Testis (tissue), 3 donors: ENCODE measurements around the gene RNF224. TPM values are rescaled to one million over a fixed set of nuclear protein-coding genes. Genes with fewer than 3 reads are reported as not detected.

Experiments
- DNase-seq: peaks from one replicate; pipeline ENCODE4 v3.0.0-alpha.2; 2019
- H3K27ac ChIP-seq, 2 donors: fragments of 200-600 bp; sonication (generic); one replicate each; pipeline ENCODE4 v1.5.1; 2019
- H3K27me3 ChIP-seq: fragments of 200-600 bp; sonication (generic); one replicate; pipeline ENCODE4 v1.5.1; 2019
- H3K36me3 ChIP-seq: fragments of 200-600 bp; sonication (generic); one replicate; pipeline ENCODE4 v1.5.1; 2017; ENCODE audit warnings: low read depth; ENCODE audit errors: missing control alignments
- H3K4me1 ChIP-seq: fragments of 200-600 bp; sonication (generic); one replicate; pipeline ENCODE4 v1.5.1; 2019
- H3K4me3 ChIP-seq, 2 donors: fragments of 200-600 bp; sonication (generic); one replicate each; pipeline ENCODE4 v1.5.1; 2017 to 2019
- H3K9me3 ChIP-seq: fragments of 200-600 bp; sonication (generic); one replicate; pipeline ENCODE4 v1.5.1; 2017
- CTCF ChIP-seq, 3 experiments: fragments of 450-650 bp in 2 of 3; fragments of 200-600 bp in 1 of 3; sonication (generic) in 1 of 3; IDR thresholded peaks; one replicate each; pipeline ENCODE4 v1.5.1; 2016 to 2019; ENCODE audit warnings: antibody characterized with exemption in 3 of 3, mild to moderate bottlenecking in 2 of 3, moderate library complexity in 1 of 3
- POLR2A ChIP-seq: fragments of 450-650 bp; IDR thresholded peaks from one replicate; pipeline ENCODE4 v1.6.1; 2017; ENCODE audit warnings: antibody characterized with exemption, mild to moderate bottlenecking, moderate library complexity
- WGBS, 2 donors: methylation state at CpG; one replicate each; pipeline ENCODE4 v1.1.5; 2018; 5-methylcytosine and 5-hydroxymethylcytosine counted together
- intact Hi-C: fragments of 100-400 bp; cut with DNase I; formaldehyde crosslinking; loops from one replicate; pipeline ENCODE4 v1.15.1; 2023; ENCODE audit warnings: low total_unique reads
- polyA plus RNA-seq: library from polyadenylated mRNA; stranded (reverse); fragments of 350-450 nt; fragmentation: Illumina TruSeq; extraction: RNeasy Lipid Tissue Mini Kit (QIAGEN cat#74804); gene quantifications from one replicate; pipeline ENCODE4 v1.2.3, GENCODE V29; 2014; ENCODE audit warnings: low read depth, low replicate concordance; ENCODE audit not compliant: insufficient read depth
- total RNA-seq, 2 donors: library from RNA; depleted of rRNA; stranded (reverse); fragments of >200 nt; gene quantifications; one replicate each; pipeline ENCODE4 v1.2.3, GENCODE V29; 2016

The RNF224 gene
- total and polyA plus RNA-seq, 3 donors from 2014 or later: 0.17 to 0.71 (median 0.37) TPM

GRCh38 chr9:137181680-137182079 lies 45.6 kb upstream of the RNF224 start:
- Histone ChIP-seq H3K4me1 (peaks cover 5% of the 10 kb centered on the region), H3K4me3 (no peak overlapping the region), H3K36me3 (no peaks in the 10 kb centered on the region), H3K27me3 (no peaks in the 10 kb centered on the region), H3K9me3 (no peaks in the 10 kb centered on the region), H3K27ac (no peak overlapping the region)
- intact Hi-C loops: no loop called here
- WGBS, 2 donors: 94 to 95% methylated on average over 15 to 22 of the region's 22 CpGs
- no peak for DNase-seq
- no peak for TF ChIP-seq POLR2A
- TF ChIP-seq CTCF (IDR thresholded peaks at IDR 0.05): no peak

GRCh38 chr9:137182836-137183235 lies 44.5 kb upstream of the RNF224 start:
- no peak overlapping the region for H3K27ac ChIP-seq
- TF ChIP-seq CTCF (IDR thresholded peaks at IDR 0.05) (no peak), POLR2A (no peak)
- H3K36me3 ChIP-seq: no peaks in the 10 kb centered on the region
- no peaks in the 10 kb centered on the region for H3K9me3 ChIP-seq
- no peak overlapping the region for H3K4me3 ChIP-seq
- no peak for DNase-seq
- WGBS, 2 donors: 89 to 91% methylated on average over 10 to 17 of the region's 17 CpGs
- H3K27me3 ChIP-seq: no peaks in the 10 kb centered on the region
- H3K4me1 ChIP-seq: peaks cover 16% of the 10 kb centered on the region
- intact Hi-C loops: no loop called here

- H3K36me3 ChIP-seq: no peaks in the 10 kb centered on the region
- H3K27me3 ChIP-seq: no peaks in the 10 kb centered on the region
- no peak overlapping the region for H3K4me3 ChIP-seq
- 94% methylated on average over 25 to 27 of the region's 27 CpGs for WGBS, 2 donors
- intact Hi-C loops: no loop called here
- no peak for TF ChIP-seq CTCF (IDR thresholded peaks at IDR 0.05)
- no peak for TF ChIP-seq POLR2A
- H3K27ac ChIP-seq: no peak overlapping the region
- H3K9me3 ChIP-seq: no peaks in the 10 kb centered on the region
- DNase-seq: no peak
- peaks cover 16% of the 10 kb centered on the region for H3K4me1 ChIP-seq
Observed at GRCh38 chr9:137183980-137184595, 43.2 kb upstream of the RNF224 start.

- Histone ChIP-seq H3K4me1 (peaks cover 25% of the 10 kb centered on the region), H3K27me3 (no peaks in the 10 kb centered on the region), H3K9me3 (no peaks in the 10 kb centered on the region), H3K4me3 (no peak overlapping the region), H3K36me3 (no peaks in the 10 kb centered on the region), H3K27ac (no peak overlapping the region)
- no peak for TF ChIP-seq CTCF (IDR thresholded peaks at IDR 0.05)
- no peak for TF ChIP-seq POLR2A
- 91 to 92% methylated on average over 34 to 48 of the region's 48 CpGs for WGBS, 2 donors
- DNase-seq: no peak
- intact Hi-C loops: no loop called here
Observed at GRCh38 chr9:137184881-137185660, 42.2 kb upstream of the RNF224 start.
